NB4 (cell line): ENCODE results near the gene LGALS7B.
"Not testable (repeated sequence)": the region's sequence is repeated elsewhere in the genome, so short reads cannot be mapped to it uniquely, and the experiment has no call there.

Experiments used
- CTCF ChIP-seq: IDR thresholded peaks from one replicate; pipeline ENCODE4 v1.5.1; 2012; ENCODE audit warnings: low read depth, low read length
- MAX ChIP-seq: IDR thresholded peaks from 2 replicates; pipeline ENCODE4 v1.6.1; 2011; ENCODE audit warnings: low read depth, low read length
- MYC ChIP-seq: IDR thresholded peaks from 2 replicates; pipeline ENCODE4 v1.6.1; 2011; ENCODE audit warnings: low read depth, low read length
- POLR2A ChIP-seq: IDR thresholded peaks from 2 replicates; pipeline ENCODE4 v1.6.1; 2011; ENCODE audit warnings: mild to moderate bottlenecking; ENCODE audit not compliant: insufficient read length; ENCODE audit errors: extremely low read depth

- TF ChIP-seq CTCF, POLR2A, MAX, MYC: not testable (repeated sequence)
Observed at GRCh38 chr19:38825936-38826335, 36.9 kb downstream of the LGALS7B start.
